Body of pancreas (tissue), 4 donors: ENCODE data around the gene HOXA3. TPM values are rescaled to one million over a fixed set of nuclear protein-coding genes. Genes with fewer than 3 reads are reported as not detected.

ENCODE experiments used
- ATAC-seq: fragments of 150-250 bp; one replicate; pipeline ENCODE4 v1.9.1; 2016
- DNase-seq, 4 donors: peaks; one replicate each; pipeline ENCODE4 v3.0.0-alpha.2; 2019
- H3K27ac ChIP-seq, 4 donors: fragments of 200-600 bp; sonication (generic); 1 replicate in 3 of 4; 2 replicates in 1 of 4; pipeline versions ENCODE4 v1.5.1 to v1.6.1; 2016 to 2019; ENCODE audit warnings: mild to moderate bottlenecking in 1 of 4, mixed read lengths in 1 of 4, moderate library complexity in 1 of 4
- H3K27me3 ChIP-seq, 2 donors: fragments of 200-600 bp; sonication (generic); one replicate each; pipeline ENCODE4 v1.6.0; 2016; ENCODE audit warnings: mild to moderate bottlenecking in 1 of 2
- H3K36me3 ChIP-seq, 2 donors: fragments of 200-600 bp; sonication (generic); replicated peaks in 1 of 2; 2 replicates each; pipeline ENCODE4 v1.5.1; 2016; ENCODE audit warnings: low read depth in 2 of 2; ENCODE audit not compliant: insufficient read depth in 1 of 2
- H3K4me1 ChIP-seq: fragments of 200-600 bp; sonication (generic); one replicate; pipeline ENCODE4 v1.6.0; 2016
- H3K4me3 ChIP-seq, 2 donors: fragments of 200-600 bp; sonication (generic); 1 replicate in 1 of 2; 2 replicates in 1 of 2; pipeline ENCODE4 v1.5.1; 2016 to 2019
- H3K9me3 ChIP-seq, 3 donors: fragments of 200-600 bp; sonication (generic); 1 replicate in 2 of 3; 2 replicates in 1 of 3; pipeline ENCODE4 v1.5.1; 2016
- CTCF ChIP-seq, 7 experiments: fragments of 450-650 bp in 4 of 7; fragments of 200-600 bp in 3 of 7; sonication (generic) in 3 of 7; IDR thresholded peaks; one replicate each; pipeline ENCODE4 v1.5.1; 2016 to 2019; ENCODE audit warnings: antibody characterized with exemption in 7 of 7
- POLR2A ChIP-seq, 3 donors: fragments of 450-650 bp; IDR thresholded peaks; one replicate each; pipeline ENCODE4 v1.6.1; 2016; ENCODE audit warnings: antibody characterized with exemption in 3 of 3, mild to moderate bottlenecking in 2 of 3
- WGBS, 2 donors: methylation state at CpG; one replicate each; pipeline ENCODE4 v1.1.5; 2017; 5-methylcytosine and 5-hydroxymethylcytosine counted together
- intact Hi-C: fragments of 100-400 bp; cut with DNase I; formaldehyde crosslinking; loops from one replicate; pipeline ENCODE4 v1.15.1; 2023
- total RNA-seq, 2 donors: library from RNA; depleted of rRNA; stranded (reverse); fragments of >200 nt; gene quantifications; one replicate each; pipeline ENCODE4 v1.1.0, GENCODE V29; 2016

HOXA3 gene
- total RNA-seq, 2 donors from 2014 or later: 1.6 TPM; not detected in 1

GRCh38 chr7:27114881-27115220 lies 37.5 kb downstream of the HOXA3 start:
- peaks cover 8% of the 10 kb centered on the region for H3K4me1 ChIP-seq
- no peak for TF ChIP-seq CTCF (IDR thresholded peaks at IDR 0.05)
- TF ChIP-seq POLR2A (IDR thresholded peaks at IDR 0.05): no peak

GRCh38 chr7:27113991-27114769 lies 38.2 kb downstream of the HOXA3 start:
- TF ChIP-seq CTCF (IDR thresholded peaks at IDR 0.05) (no peak), POLR2A (IDR thresholded peaks at IDR 0.05) (no peak)
- DNase-seq: no peak
- H3K36me3 ChIP-seq: no peaks in the 10 kb centered on the region
- peak overlapping the region; percentile 4 to 62 (median 46) for H3K27ac ChIP-seq
- no peaks in the 10 kb centered on the region for H3K9me3 ChIP-seq
- H3K4me1 ChIP-seq: peaks cover 8% of the 10 kb centered on the region
- intact Hi-C loops: no loop called here
- H3K4me3 ChIP-seq: no peak overlapping the region
- H3K27me3 ChIP-seq: peaks cover 5 to 21% of the 10 kb centered on the region in 2 donors
- 11 to 18% methylated on average over 14 to 19 of the region's 26 CpGs for WGBS, 2 donors
- no peak for ATAC-seq

More at GRCh38 chr7:27114881-27115220, 37.5 kb downstream of the HOXA3 start:
- Histone ChIP-seq H3K36me3 (no peaks in the 10 kb centered on the region), H3K4me3 (no peak overlapping the region), H3K9me3 (no peaks in the 10 kb centered on the region), H3K27me3 (peaks cover 5 to 21% of the 10 kb centered on the region in 2 donors), H3K27ac (peak overlapping the region in 3 of 4 donors; percentile 30 to 62 (median 56))
- WGBS, 2 donors: 29 to 39% methylated on average over 6 of the region's 6 CpGs
- intact Hi-C loops: no loop called here
- ATAC-seq: no peak
- DNase-seq: no peak

DNA sequence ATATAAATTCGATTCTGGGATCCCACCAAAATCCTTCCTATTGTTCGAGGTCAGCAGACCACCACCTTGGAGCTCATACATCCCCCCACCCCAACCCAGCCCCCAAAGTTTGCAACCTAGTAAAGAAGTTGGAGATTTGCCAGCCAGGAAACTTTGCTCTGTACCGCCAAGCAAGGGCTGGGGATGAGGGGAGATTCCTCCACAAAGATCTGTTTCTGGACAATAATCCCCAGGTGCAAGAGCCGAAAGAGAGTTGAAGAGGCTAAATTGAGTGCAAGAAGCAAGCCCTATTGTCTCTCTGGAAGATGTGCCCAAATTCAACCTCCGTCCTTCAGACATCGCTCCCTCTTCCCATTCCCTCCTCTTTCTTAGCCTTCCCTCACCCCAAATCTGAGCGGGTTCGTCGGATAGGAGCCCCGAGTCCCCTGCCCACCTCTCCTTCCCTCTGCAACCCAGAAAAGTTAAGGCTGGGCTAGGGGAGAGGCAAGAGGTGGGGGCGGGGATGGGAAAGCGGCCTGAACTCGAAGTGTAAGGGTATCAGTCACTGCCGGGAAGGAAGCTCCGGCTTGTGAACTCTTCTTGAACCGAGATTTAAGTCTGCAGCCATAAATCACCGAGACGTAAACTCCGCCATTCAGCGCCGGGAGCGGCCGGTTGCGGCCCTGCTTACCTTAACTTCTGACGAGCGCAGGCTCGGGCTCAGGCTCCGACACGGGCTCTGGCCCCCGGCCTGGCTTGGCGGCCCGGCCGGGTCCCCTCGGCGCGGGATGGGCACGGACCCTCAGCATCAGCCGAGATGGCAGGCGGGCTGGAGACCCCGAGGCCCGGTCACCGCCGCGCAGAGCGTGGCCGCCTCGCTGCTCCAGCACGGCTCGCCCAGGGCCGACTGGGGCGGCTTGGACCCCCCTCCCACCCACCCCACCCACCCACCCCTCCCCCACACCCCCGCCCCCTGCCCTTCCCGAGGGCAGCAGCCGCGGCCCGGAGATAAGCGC lies 39.1 kb downstream of the HOXA3 start:
- H3K4me1 ChIP-seq: peaks cover 12% of the 10 kb centered on the region
- H3K4me3 ChIP-seq: no peak overlapping the region
- H3K27ac ChIP-seq: peak overlapping the region in 3 of 4 donors; percentile 51 to 62 (median 62)
- intact Hi-C loops: no loop called here
- no peak for ATAC-seq
- H3K36me3 ChIP-seq: no peaks in the 10 kb centered on the region
- peak in 1 of 4 donors; percentile 45 for DNase-seq
- 8 to 19% methylated on average over 19 to 44 of the region's 57 CpGs for WGBS, 2 donors
- TF ChIP-seq CTCF (IDR thresholded peaks at IDR 0.05) (no peak), POLR2A (IDR thresholded peaks at IDR 0.05) (peak in 2 of 3 donors; percentile 18 to 37)
- H3K9me3 ChIP-seq: no peaks in the 10 kb centered on the region
- peaks cover 5 to 26% of the 10 kb centered on the region in 2 donors for H3K27me3 ChIP-seq

DNA sequence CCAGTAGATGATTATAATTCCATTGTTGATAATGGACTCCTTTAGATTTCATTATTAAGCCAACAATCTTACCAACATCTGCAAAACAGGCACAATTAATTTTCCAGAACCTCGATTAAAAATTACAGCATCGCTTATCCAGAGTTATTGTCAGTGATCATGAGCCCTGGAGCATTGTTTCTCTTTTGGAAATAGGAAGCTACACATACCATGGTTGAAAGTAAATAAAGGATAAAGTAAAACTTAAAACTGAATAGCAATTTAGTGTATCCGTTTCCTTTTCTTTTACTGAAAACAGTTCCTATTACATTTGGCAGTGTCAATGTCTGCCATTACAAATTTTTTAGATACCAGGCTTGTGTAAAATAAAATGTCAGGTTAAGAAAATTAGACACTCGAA lies 40.0 kb downstream of the HOXA3 start:
- no peaks in the 10 kb centered on the region for H3K9me3 ChIP-seq
- no peak for DNase-seq
- H3K27ac ChIP-seq: no peak overlapping the region
- intact Hi-C loops: no loop called here
- no peak for ATAC-seq
- 28 to 33% methylated on average over 4 of the region's 4 CpGs for WGBS, 2 donors
- H3K36me3 ChIP-seq: no peaks in the 10 kb centered on the region
- peaks cover 12% of the 10 kb centered on the region for H3K4me1 ChIP-seq
- peaks cover 5 to 26% of the 10 kb centered on the region in 2 donors for H3K27me3 ChIP-seq
- no peak overlapping the region for H3K4me3 ChIP-seq
- no peak for TF ChIP-seq CTCF (IDR thresholded peaks at IDR 0.05)
- no peak for TF ChIP-seq POLR2A (IDR thresholded peaks at IDR 0.05)
